SW480 (cell line): ENCODE data around the gene DAB2IP.

Experiments used
- DNase-seq: peaks from one replicate; pipeline ENCODE4 v3.0.0-alpha.2; 2016; ENCODE audit warnings: low spot score

Gene DAB2IP

DNA sequence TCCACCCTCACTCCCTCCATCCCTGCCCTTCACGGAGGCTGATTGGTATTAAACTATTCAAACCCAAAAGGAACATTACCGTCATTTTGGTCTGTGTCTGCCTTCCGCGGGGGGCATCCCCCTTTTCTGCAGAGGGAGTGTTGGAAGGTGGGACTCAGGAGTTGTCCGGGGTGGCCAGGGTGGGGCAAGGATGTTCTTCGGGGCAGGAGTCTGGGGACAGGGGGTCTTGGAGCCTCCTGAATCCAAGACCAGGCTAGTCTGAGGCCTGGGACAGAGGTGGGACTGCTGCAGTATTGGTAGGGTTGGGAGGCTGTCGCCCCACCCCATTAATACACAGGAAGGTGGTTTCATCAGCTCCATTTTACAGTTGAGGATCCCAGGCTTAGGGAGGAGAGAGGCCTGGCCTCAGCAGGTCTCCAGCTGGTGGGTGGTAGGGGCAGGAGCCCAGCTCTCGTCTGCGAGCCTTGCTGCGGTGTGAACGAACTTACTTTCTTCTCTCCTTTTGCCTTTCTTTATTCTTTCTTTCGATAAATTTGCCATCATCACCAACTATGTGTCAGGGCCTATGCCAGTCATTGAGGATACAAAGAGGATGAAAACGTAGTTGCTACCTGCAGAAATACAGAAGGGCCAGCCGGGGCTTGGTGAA lies 33.8 kb downstream of the DAB2IP start:
- no peak for DNase-seq

DNA sequence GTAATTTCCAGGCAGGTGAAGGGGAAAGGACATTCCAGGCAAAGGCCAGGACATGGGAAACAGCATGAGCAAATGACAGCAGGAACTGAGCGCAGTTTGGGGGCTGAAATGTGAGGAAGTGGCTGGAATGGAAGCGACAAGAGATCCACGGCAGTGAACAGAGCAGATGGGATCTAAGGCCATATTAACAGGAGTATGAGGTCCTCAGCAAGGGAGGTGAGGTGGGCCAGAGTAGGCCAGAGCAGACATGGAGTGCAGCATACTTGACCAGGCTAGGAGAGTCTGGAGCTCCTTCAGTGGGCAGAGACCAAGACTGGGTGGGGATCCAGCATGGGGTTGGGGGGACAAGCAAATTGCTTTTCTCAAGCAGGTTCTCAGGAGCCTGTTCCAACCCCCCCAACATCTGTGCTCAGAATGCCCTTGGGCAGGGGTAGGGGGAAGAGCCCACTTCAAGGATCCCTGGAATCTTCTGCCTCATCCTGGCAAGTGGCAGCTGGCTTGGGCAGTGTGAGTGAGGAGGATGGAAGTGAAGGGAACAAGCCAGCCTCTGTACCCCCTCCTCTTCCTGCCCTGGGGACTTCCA lies 34.5 kb downstream of the DAB2IP start:
- DNase-seq = no peak

DNA sequence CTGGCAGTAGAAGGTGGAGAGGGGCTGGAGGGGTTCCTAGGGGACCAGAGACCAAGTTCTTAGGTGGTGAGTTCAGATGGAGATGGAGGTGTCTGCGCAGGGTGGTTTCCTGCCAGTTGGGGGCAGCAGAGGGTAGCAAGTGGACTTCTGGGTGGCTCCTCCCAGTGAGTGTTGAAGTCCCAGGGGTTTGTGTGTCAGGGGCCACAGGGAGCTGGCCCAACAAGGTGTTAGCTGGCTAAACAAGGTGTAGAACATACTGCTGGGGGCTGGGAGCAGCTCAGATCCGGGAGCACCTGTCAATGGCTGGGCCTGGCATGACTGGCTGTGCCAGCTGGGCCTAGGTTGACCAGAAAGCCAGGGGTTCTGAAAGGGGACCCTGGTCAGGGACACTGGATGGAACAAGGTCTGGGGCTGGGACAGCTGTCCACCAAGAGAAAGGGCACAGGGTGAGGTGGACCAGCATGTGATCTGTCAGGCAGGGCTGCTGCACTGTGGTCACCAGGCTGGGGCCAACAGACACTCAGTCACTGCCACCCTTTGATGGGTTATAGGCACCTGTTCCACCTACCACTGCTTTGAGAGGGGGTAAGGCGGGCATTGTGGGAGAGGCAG lies 35.6 kb downstream of the DAB2IP start:
- DNase-seq = peak; percentile 66

DNA sequence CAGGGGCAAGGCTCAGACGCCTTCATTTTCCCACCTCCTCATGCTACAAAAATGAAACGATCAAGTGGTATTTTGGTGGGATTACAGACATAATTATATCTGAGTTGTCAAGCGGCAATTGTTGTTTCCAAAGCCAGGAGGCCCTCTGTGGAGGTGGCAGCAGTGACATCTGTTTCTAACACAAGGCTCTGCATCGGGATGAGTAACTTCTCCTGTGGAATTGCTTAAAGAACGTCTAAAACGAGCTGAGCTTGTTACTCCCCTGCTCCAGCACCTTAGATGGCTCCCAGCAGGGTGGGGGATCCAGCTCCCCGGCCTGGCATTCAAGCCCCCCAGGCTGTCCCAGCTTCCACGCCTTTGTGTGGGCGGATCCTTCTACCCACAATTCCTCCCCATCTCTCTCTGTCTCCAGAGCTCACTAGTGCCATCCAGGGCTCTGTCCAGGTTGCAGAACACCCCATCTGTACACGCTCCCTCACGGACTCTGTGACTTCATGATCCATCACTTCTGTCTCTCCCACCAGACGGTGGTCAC lies 36.8 kb downstream of the DAB2IP start:
- DNase-seq = no peak

DNA sequence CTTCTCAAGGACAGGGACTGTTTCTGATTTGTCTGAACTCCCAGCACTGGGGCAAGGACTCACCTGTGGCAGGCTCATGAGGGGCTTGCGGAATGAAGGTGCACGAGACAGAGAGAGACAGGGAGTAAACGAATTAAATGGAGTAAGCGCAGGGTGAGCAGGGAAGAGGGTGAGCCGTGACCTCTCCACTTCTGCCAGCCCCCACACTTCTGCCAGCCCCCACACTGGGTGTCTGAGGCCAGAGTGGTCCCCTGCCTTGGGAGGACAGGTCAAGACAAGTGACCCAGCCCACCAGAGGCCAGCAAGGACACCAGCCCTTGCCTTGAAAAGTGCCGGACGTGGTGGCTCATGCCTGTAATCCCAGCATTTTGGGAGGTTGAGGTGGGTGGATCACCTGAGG lies 37.2 kb downstream of the DAB2IP start:
- no peak for DNase-seq

DNA sequence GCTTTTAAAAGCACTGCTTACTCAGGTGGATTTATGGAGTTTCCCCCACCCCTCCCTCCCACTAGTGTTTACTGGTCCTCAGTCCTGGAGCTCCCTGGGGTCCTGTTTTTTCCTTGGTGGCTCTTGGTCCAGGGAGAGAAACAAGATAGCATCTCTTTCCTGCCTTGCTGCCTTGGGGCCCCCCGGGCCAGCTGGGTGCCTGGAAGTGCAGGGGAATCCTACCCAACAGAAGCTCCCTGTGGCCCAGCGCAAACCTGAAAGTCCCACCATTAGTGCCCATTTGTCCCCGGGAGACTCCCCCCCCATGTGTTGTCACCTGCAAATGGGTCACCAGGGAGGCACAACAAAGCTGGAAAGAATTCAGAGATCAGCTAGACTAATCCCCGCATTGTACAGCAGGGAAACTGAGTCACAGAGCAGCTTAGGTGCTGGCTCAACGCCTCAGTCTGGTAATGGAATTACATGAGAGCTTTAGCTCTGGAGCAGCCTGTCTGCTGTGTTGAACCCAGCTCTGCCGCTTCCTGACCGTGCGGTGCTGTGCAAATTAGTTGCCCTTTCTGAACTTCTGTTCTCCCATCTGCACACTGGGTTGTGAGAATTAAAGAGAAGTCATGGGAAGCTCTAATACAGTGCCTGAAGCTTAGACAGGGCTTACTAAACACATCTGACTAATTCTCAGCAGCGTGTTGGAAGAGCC lies 38.2 kb downstream of the DAB2IP start:
- no peak for DNase-seq

DNA sequence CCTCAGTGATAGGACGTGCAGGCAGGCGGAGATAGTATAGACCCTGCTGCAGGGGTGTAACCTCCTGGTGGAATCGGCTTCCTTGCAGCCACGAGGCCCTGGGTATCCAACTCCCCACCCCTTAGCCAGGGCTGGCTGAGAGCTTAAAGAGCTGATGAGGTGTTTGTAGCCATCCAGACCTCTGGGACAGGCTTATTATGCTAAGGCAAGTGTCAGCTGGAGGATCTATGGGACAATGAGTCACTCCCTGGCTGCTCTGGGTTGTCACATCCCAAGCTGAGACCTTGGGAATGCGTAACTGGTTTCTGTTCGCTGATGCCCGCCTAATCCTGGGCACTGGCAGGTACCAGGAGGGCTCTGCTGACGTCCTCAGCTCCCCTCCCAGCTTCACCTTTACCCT lies 38.9 kb downstream of the DAB2IP start:
- DNase-seq = peak; percentile 35

DNA sequence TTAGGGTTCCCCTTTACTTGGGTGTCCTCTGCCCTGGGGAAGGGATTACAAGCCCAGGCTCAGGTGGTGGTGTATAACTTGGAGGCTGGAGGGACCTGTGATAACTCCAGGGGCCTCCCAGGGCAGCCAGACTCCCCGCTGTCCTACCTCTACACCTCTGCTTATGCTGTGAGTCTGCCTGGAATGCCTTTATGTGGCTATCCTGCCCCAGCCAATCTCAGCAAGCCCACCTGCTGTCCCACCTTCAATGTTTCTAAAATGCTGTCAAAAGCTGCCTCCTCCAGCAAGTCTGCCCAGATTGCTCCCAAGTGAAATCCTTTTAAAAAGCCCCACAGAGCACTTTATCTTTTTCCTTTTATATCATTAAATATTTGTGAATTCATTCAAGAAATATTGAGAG lies 39.3 kb downstream of the DAB2IP start:
- DNase-seq = no peak

DNA sequence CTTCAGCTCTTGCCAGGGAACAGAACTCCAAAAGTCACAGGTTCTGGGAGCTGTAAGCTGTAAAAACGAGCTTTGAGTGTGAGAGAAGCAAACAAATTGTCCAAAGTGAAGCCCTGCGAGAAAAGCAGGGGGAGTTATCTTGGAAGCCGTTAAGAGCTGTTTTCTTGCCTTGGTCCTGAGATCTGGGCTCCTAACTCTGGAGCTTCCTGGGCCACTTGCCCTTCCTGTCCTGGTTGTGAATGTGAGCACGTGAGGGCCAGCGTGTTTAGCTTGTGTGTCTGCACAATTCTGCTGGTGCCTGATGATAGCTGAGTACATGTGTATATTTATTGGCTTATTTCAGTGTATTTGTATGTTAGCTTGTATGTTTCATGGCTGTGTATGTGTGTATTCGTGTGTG lies 40.5 kb downstream of the DAB2IP start:
- no peak for DNase-seq

DNA sequence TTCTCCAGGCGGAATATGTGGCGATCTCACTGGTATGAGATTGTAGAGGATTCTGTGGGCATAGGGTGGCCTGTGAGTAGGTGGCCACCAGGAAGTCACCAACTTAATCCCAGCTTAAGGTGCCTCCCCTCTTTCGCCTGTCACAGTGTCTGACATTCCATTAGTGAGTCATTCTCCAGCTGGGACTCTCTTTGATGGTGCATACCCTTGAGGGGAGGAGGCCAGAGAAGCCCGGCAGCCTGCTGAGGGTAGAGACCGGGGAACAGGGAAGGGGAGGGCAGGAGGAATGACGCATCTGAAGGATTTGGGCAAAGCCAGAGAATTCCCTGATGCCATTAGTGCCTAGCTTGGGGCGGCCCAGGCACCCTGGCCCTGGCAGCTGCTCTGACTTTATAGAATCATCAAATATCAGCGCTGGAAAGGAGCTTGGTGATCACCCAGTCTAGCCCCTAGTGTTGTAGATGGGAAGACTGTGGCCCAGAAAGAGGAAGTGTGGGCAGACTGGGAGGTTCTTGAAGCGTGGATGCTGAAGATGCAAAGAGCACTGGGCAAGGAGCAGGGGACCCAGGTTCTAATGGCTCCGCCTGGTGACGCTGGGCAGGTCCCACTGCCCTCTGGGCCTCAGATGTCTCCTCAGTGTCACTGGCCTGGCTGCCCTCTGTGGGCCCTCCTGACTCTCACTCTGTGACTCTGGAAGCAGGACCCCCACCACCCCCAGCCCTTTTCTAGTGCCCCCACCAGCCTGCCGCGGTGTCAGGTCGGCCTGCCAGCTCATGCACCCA lies 41.4 kb downstream of the DAB2IP start:
- DNase-seq = peak; percentile 95

DNA sequence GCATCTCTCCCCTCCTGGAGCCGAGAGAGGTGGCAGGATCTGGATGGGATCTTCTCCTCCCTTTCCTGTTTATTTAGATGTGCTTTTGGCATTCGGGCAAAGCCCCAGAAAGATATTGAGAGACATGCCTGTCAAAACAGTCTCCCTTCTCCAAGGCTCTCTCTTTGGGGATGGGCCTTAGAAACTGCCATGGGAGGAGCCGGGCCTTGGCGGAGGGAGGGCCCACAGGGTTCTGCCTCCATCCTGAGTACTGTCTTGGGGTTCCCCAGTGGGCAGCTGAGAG lies 41.9 kb downstream of the DAB2IP start:
- DNase-seq = no peak

DNA sequence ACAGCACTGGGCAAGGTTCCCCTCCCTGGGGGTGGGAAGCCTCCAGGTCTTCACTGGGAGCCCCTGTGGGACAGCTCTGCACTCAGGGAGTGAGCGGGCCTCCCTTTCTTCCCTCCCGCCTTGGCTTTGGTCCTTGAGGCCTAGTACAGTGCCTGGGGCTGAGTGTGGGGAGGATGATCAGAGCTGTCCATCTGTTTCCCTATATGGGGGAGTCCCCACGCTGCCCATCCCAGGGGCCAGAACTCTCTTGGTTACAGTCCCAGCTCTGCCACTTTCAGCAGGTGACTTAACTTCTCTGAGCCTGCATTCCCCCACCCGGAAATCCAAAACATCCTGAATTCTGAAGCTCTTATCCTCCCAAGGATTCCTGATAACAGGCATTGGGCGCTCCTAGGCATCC lies 42.6 kb downstream of the DAB2IP start:
- no peak for DNase-seq

DNA sequence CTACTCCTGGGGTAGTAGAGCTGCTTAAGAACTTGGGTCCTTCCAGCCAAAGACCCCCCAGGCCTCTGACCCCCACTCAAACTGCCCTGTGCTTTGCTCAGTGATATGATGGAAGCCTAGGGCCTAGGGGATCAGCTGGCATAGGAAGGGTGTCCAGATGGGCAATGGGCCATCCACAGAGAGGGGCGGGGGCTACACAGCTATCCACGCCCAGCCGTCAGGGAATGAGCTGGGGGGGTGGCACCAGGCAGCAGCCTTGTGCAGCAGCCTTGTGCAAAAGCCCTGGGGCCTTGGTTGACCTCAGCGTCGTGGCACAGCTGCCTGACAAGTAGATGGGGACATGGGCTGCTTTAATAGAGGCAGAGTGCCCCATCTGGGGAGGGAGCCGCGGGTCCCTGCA lies 43.2 kb downstream of the DAB2IP start:
- DNase-seq = no peak

DNA sequence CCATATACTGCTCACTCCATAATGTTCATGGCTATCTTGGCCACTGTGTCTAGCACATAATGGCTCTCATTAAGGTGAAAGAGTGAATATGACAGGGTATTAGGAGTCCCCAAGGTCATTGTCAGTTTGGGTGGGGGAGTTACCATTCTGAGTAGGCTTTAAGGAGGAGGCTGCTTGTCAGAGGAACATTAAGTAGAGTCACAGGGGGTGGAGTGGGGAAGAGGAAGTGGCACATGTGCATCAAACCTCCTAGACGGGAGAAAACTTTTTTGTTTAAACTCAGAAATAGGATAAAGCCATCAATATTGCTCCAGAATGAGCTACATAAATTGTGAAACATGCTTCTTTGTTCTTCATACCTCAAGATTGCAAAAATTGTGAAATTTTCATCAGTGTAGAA lies 45.5 kb downstream of the DAB2IP start:
- DNase-seq = no peak

DNA sequence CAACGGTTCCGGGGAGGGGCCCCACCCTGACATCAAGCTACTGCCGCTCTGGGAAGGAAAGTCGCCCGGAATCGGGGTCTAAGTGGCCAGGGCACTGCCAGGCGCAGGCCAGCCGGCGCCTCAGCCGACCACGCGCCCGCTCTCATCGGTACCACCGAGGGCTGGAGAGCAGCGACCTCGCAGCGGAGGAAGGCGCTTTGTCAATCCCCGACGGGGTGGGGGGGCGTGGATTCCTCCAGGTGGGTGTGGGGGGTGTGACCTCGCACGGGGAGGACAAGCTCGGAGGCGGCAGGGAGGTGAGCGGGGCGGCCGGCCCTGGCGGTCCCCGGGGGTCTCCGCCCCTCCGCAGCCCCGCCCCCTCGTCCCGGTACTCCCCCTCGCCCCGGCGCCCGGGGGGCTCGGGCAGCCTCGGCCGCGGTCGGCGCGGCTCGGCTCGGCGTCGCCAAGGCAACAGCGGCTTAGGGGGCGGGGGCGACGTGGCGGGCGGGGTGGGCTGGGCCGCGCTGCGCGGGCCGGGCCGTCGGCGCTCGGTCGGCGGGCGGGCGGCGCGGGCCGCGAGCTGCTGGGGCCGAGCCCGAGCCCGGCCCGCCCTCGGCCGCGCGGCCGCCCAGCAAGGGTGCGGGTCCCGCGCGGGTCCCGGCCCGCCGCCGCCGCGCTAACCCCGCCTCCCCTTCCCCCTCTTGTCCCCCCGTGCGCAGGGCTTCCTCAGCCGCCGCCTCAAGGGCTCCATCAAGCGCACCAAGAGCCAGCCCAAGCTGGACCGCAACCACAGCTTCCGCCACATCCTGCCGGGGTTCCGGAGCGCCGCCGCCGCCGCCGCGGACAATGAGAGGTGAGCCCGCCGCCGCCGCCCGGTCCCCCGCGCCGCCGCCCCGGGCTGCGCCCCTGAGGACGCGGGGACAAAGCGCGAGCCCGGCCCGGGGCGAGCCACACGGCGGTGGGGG lies 47.5 kb downstream of the DAB2IP start:
- no peak for DNase-seq

DNA sequence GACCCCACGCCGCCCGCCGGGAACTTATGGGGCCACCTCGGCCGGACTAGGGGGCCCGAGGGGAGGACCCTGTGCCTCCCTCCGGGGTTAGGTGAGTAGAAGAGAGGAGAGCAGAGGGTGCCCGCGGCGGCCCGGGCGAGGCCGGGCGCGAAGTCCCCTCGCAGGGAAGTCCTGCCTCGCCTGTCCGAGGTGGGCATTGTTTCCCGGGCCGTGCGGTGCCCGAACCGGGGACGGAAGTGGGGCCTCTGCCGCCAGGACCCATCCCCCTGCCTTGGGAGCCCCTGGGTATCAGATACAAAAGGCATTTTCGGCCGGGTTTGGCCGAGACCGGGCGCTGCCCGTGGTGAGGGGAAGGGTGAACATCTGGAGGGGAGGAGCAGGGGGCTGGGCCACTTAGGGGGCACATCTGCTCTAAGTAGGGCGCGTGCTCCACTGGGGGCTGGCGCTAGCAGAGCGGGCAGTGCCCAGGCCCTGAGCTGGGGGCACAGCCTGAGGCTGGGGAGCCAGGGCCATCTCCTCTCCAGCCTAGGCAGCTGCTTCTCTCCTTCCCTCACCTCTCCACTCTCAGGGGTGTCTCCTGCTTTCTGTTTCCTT lies 48.2 kb downstream of the DAB2IP start:
- DNase-seq = no peak

DNA sequence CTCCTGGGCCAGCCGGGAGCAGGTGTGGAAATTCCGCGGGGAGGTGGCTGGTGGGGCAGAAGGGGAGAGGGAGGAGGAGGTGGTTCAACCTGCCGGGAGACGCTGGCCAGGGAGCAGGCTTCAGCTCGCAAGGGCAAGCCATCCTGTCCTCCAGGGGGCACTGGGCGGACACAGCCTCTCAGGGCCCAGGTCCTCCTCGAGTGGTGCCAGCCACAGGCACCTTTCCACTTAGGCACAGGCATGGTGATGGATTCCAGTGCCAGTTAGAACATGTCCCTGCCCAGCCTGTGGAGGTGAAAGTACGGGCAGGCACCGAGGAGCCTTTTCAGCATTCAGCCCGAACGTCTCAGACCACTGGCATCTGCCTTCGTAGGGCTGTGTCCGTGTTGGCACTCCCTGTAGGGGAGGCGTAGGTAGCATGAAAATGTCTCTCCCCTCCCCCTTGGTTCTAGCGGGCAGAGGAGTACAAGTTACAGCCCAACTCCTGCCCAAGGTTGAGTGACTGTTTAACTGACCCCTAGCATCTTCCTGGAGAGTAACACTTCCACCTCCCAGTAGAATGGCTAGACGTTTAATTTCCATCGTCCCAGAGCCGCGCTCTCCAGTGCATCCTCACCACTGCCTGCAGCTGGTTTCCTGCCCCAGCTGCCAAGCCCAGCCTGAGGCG lies 48.9 kb downstream of the DAB2IP start:
- no peak for DNase-seq

DNA sequence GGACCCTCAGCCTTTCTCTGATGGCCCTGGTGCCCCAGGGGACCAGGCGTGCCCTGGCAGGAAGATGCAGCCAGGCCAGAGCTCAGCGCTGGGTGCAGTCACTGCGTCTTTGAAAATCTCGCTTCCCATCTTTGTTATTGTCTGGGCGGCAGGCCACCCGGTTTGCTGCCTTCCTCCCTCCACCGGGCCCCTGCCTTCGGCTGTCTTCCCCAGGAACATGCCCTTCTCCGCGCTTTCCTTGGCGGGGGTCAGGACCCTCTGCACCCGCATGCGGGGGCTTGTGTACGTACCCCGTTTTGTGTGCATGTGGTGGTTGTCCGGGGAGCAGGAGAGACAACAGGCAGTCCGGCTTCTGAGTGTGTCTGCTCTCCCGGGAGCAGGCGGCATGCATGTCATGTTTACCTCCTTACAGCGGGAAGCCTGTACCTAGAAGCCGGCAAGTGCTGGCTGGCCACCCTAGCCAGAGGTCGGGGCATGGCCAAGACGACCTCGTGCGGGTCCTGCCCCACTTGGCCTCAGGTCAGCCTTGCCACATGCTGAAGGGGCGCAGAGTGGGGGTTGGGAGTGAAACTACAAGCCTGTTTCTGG lies 49.5 kb downstream of the DAB2IP start:
- no peak for DNase-seq

DNA sequence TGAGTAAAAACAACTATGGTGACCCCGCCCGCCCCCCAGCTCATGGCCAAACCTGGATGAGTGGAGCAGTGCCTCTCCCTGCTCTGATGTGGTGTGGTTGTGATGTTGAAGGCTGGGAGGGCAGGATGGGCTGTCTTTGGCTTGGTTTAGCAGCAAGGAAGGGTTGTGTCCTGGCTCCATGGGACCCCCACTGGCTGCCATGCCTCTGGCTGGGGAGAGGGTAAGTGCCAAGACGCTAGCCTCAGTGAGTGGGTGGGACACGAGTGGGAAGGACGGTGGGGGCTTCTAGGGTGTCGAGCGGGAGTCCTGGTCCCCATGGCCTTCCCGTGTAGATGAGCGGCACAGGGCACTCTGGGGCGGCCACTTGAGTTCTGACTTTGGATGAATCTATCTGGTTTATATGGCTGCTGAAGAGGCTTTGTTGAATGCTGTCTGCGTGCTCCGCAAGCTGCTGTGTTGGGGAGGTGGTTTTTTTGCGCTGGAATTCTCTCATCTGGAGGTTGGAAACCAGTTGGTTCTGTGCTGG lies 50.4 kb downstream of the DAB2IP start:
- DNase-seq = no peak
